ENCODE data around the gene ESYT1.

- TF ChIP-seq CTCF (conservative IDR thresholded peaks at IDR 0.05 in 1 of 2, IDR thresholded peaks at IDR 0.05 in 1 of 2; ENCODE audit: extremely low read depth in 1 of 2, insufficient read depth in 1 of 2, low read depth in 1 of 2, low read length in 2 of 2) = no peak
- TF ChIP-seq EZH2 (IDR thresholded peaks at IDR 0.05; ENCODE audit: borderline replicate concordance, low read length) = no peak
These were observed 36.3 kb downstream of the ESYT1 start for GRCh38 chr12:56164345-56164729.

All from mammary epithelial cell (primary cell).